Endothelial cell of umbilical vein (primary cell): ENCODE results near the gene ANAPC7. TPM values are rescaled to one million over a fixed set of nuclear protein-coding genes. Genes with fewer than 3 reads are reported as not detected.

Experiments
- BruUV-seq: library from RNA; stranded (reverse); fragments of 400-500 nt; replicated peaks from 2 replicates; lab custom pipeline; 2021; lab: Mats Ljungman, UMichigan
- CTCF ChIA-PET: fragments of 300-600, 350-600 bp; sonication (Branson Sonifier 250); formaldehyde crosslinking; loops from one replicate; lab custom pipeline; 2021; ENCODE audit warnings: antibody characterized with exemption, inconsistent platforms; lab: Charles Lee
- POLR2A ChIA-PET: fragments of 300-600, 350-600 bp; sonication (Branson Sonifier 250); formaldehyde crosslinking; loops from one replicate; lab custom pipeline; 2021; ENCODE audit warnings: antibody characterized with exemption, inconsistent platforms; lab: Charles Lee
- DNase-seq: peaks from one replicate; pipeline ENCODE4 v3.0.0-alpha.2; 2011; ENCODE audit warnings: low read depth, low spot score
- FAIRE-seq: peaks from 2 replicates; lab custom pipeline; 2011; peaks lifted over from hg19 to GRCh38; lab: Jason Lieb, UNC
- H2AFZ ChIP-seq: 2 replicates; pipeline ENCODE4 v1.6.0; 2012; ENCODE audit warnings: low read depth, low read length, control low read depth, inconsistent platforms
- H3K27ac ChIP-seq: 2 replicates; pipeline ENCODE4 v1.5.1; 2011; ENCODE audit warnings: low read depth, mild to moderate bottlenecking, control low read depth, low read length, moderate library complexity; ENCODE audit not compliant: insufficient read depth
- H3K27me3 ChIP-seq, 2 experiments: 2 replicates each; pipeline versions ENCODE4 v1.6.0 to v1.6.1; 2011; ENCODE audit warnings: low read length in 2 of 2, mixed read lengths in 1 of 2; ENCODE audit not compliant: control insufficient read depth in 2 of 2, insufficient read depth in 2 of 2
- H3K36me3 ChIP-seq, 2 experiments: 2 replicates in 1 of 2; 3 replicates in 1 of 2; pipeline ENCODE4 v1.5.1; 2011; ENCODE audit warnings: low read length in 2 of 2, mild to moderate bottlenecking in 1 of 2, moderate library complexity in 1 of 2; ENCODE audit not compliant: control insufficient read depth in 2 of 2, insufficient read depth in 2 of 2; ENCODE audit errors: extremely low read depth in 1 of 2
- H3K4me1 ChIP-seq: 3 replicates; pipeline ENCODE4 v1.5.1; 2011; ENCODE audit warnings: mild to moderate bottlenecking, low read length; ENCODE audit not compliant: control insufficient read depth, insufficient read depth; ENCODE audit errors: extremely low read depth
- H3K4me2 ChIP-seq: 2 replicates; pipeline ENCODE4 v1.6.1; 2011; ENCODE audit warnings: low read length, control low read depth, mixed read lengths; ENCODE audit not compliant: insufficient read depth
- H3K4me3 ChIP-seq, 3 experiments: fragments of 200-600 bp in 1 of 3; sonication (generic), shearing (Covaris generic) in 1 of 3; replicated peaks in 1 of 3; 2 replicates each; pipeline ENCODE4 v1.5.1; 2011 to 2016; ENCODE audit warnings: control low read depth in 3 of 3, low read length in 3 of 3, mild to moderate bottlenecking in 2 of 3, inconsistent platforms in 1 of 3, low read depth in 1 of 3, moderate library complexity in 1 of 3; ENCODE audit not compliant: insufficient read depth in 1 of 3
- H3K79me2 ChIP-seq: 2 replicates; pipeline ENCODE4 v1.6.0; 2012; ENCODE audit warnings: low read length, inconsistent platforms; ENCODE audit not compliant: control insufficient read depth, insufficient read depth
- H3K9ac ChIP-seq: replicated peaks from 2 replicates; pipeline ENCODE3; 2011; ENCODE audit warnings: low read length, control low read depth; ENCODE audit not compliant: insufficient read depth; ENCODE audit errors: extremely low read depth
- H3K9me1 ChIP-seq: replicated peaks from 3 replicates; pipeline ENCODE4 v1.6.0; 2011; ENCODE audit warnings: mild to moderate bottlenecking, low read length; ENCODE audit not compliant: control insufficient read depth, insufficient read depth; ENCODE audit errors: extremely low read depth
- H3K9me3 ChIP-seq: replicated peaks from 2 replicates; pipeline ENCODE4 v1.5.1; 2012; ENCODE audit warnings: low read length, inconsistent platforms; ENCODE audit not compliant: control insufficient read depth, insufficient read depth
- H4K20me1 ChIP-seq: replicated peaks from 2 replicates; pipeline ENCODE3; 2011; ENCODE audit warnings: mild to moderate bottlenecking, low read length; ENCODE audit not compliant: control insufficient read depth, insufficient read depth; ENCODE audit errors: extremely low read depth
- CTCF ChIP-seq, 2 donors: IDR thresholded peaks; 1 replicate in 1 of 2; 2 replicates in 1 of 2; pipeline ENCODE4 v1.5.1; 2011; ENCODE audit warnings: low read length in 2 of 2, mild to moderate bottlenecking in 2 of 2, moderate library complexity in 2 of 2, control low read depth in 1 of 2, inconsistent platforms in 1 of 2, low read depth in 1 of 2; ENCODE audit not compliant: insufficient read depth in 1 of 2; ENCODE audit errors: extremely low read depth in 1 of 2
- EZH2 ChIP-seq: IDR thresholded peaks from 2 replicates; pipeline ENCODE4 v1.6.1; 2012; ENCODE audit warnings: borderline replicate concordance, low read depth, mild to moderate bottlenecking, moderate library complexity, low read length, inconsistent platforms; ENCODE audit not compliant: severe bottlenecking
- MAX ChIP-seq: IDR thresholded peaks from 2 replicates; pipeline ENCODE4 v1.6.1; 2011; ENCODE audit not compliant: insufficient read depth, insufficient read length
- dilution Hi-C: fragments of 300-500 bp; cut with MboI; formaldehyde crosslinking; loops from one replicate; pipeline ENCODE4 v1.15.0; 2019; ENCODE audit warnings: low sequenced_read_pairs; ENCODE audit not compliant: extremely low pct_ligation_motif_present
- intact Hi-C: fragments of 100-400 bp; cut with micrococcal nuclease; formaldehyde crosslinking; loops from one replicate; pipeline ENCODE4 v1.10.0; 2022
- polyA plus RNA-seq, 4 experiments: library from polyadenylated mRNA; depleted of rRNA in 3 of 4; stranded (reverse) in 3 of 4; unstranded in 1 of 4; fragments of >200 nt; gene quantifications; 2 replicates each; pipeline versions ENCODE4 v1.2.1 to v1.2.3, GENCODE V29; 2011 to 2012; ENCODE audit warnings: missing spikeins in 1 of 4
- total RNA-seq: library from RNA; stranded (reverse); gene quantifications from 2 replicates; pipeline ENCODE4 v1.2.3, GENCODE V29; 2021

ANAPC7 gene
- total and polyA plus RNA-seq, 2 donors (not counting 3 experiments of a cell fraction or from before 2014, with no cell fraction given), result 54.2 to 89.0 TPM

- Histone ChIP-seq H3K4me1 (no peaks in the 10 kb centered on the region), H3K4me2 (no peak overlapping the region), H3K27ac (no peak overlapping the region), H3K27me3 (no peaks in the 10 kb centered on the region), H3K4me3 (no peak overlapping the region), H2AFZ (no peak overlapping the region), H3K36me3 (peaks cover 60 to 61% of the 10 kb centered on the region in 2 experiments), H3K79me2 (peaks cover 3% of the 10 kb centered on the region), H3K9ac (no peak overlapping the region), H3K9me3 (no peaks in the 10 kb centered on the region), H4K20me1 (no peaks in the 10 kb centered on the region), H3K9me1 (no peaks in the 10 kb centered on the region)
- intact Hi-C loops, result loop anchor here (2.0 to 5.0 kb wide), 2 partner anchors 59 to 237 kb away; partner anchors contain the start of gene ATP2A2
- CTCF ChIA-PET, result interaction anchor here (1.0 to 2.4 kb wide), 6 partner anchors 13 to 238 kb away, joined by 3 to 12 read pairs (median 4); no protein-coding TSS in a partner anchor
- FAIRE-seq (no peak), DNase-seq (no peak)
- no TSS peak for BruUV-seq
- dilution Hi-C loops, result no loop called here
- POLR2A ChIA-PET, result no interaction called here
- no peak for TF ChIP-seq EZH2
Observed at GRCh38 chr12:110339184-110339952, 64.1 kb downstream of the ANAPC7 start.

- H3K9me3 ChIP-seq, result no peaks in the 10 kb centered on the region
- dilution Hi-C loops (no loop called here), intact Hi-C loops (loop anchor here (2.0 to 5.0 kb wide), 2 partner anchors 58 to 236 kb away; partner anchors contain the start of gene ATP2A2)
- ChIA-PET CTCF (interaction anchor here (1.0 kb wide), 1 partner anchor 115 kb away, joined by 3 read pairs; no protein-coding TSS in a partner anchor), POLR2A (no interaction called here)
- H4K20me1 ChIP-seq, result no peaks in the 10 kb centered on the region
- FAIRE-seq (no peak), DNase-seq (peak; percentile 17)
- peaks cover 6% of the 10 kb centered on the region for H3K79me2 ChIP-seq
- no peak overlapping the region for H3K27ac ChIP-seq
- no peak overlapping the region for H3K4me2 ChIP-seq
- H3K4me3 ChIP-seq, result no peak overlapping the region
- no peaks in the 10 kb centered on the region for H3K9me1 ChIP-seq
- H3K9ac ChIP-seq, result no peak overlapping the region
- peaks cover 58 to 60% of the 10 kb centered on the region in 2 experiments for H3K36me3 ChIP-seq
- H3K4me1 ChIP-seq, result no peaks in the 10 kb centered on the region
- no TSS peak for BruUV-seq
- TF ChIP-seq MAX (no peak), CTCF (IDR thresholded peaks at IDR 0.05; ENCODE audit: extremely low read depth in 1 of 2, insufficient read depth in 1 of 2, low read depth in 1 of 2, low read length in 2 of 2) (peak in 1 of 2 donors; percentile 11)
- no peaks in the 10 kb centered on the region for H3K27me3 ChIP-seq
- no peak overlapping the region for H2AFZ ChIP-seq
Observed at GRCh38 chr12:110338754-110339153, 64.8 kb downstream of the ANAPC7 start.
